B cell (primary cell): ENCODE data around the gene CHMP6. TPM values are rescaled to one million over a fixed set of nuclear protein-coding genes. Genes with fewer than 3 reads are reported as not detected.

Experiments used
- ATAC-seq: fragments of 200-7000 bp; cut with Tn5 transposase; one replicate; pipeline ENCODE4 v1.10.0; 2021; ENCODE audit warnings: low read depth, mild to moderate bottlenecking, moderate number of reproducible peaks, moderate library complexity
- CTCF ChIA-PET: fragments of 350-600 bp; sonication (Branson Sonifier 250); formaldehyde crosslinking; loops from one replicate; lab custom pipeline; 2021; ENCODE audit warnings: antibody characterized with exemption, inconsistent platforms; lab: Charles Lee
- POLR2A ChIA-PET: fragments of 350-600 bp; sonication (Branson Sonifier 250); formaldehyde crosslinking; loops from one replicate; lab custom pipeline; 2021; ENCODE audit warnings: antibody characterized with exemption; lab: Charles Lee
- DNase-seq: peaks from one replicate; pipeline ENCODE4 v3.0.0; 2013
- H2AFZ ChIP-seq: 2 replicates; pipeline ENCODE4 v1.6.1; 2012; ENCODE audit warnings: mild to moderate bottlenecking, low read depth, low read length; ENCODE audit not compliant: insufficient read depth, poor library complexity, severe bottlenecking
- H3K27ac ChIP-seq, 2 donors: 1 replicate in 1 of 2; 2 replicates in 1 of 2; pipeline ENCODE4 v1.5.1; 2012 to 2013; ENCODE audit warnings: low read length in 2 of 2, mild to moderate bottlenecking in 2 of 2, moderate library complexity in 1 of 2
- H3K27me3 ChIP-seq, 4 experiments: fragments of 200-600 bp in 1 of 4; sonication (generic) in 1 of 4; replicated peaks in 1 of 4; 1 replicate in 2 of 4; 2 replicates in 2 of 4; pipeline versions ENCODE4 v1.6.1 to v1.7.0; 2013 to 2016; ENCODE audit warnings: low read length in 3 of 4, mild to moderate bottlenecking in 2 of 4, mixed read lengths in 1 of 4, moderate library complexity in 1 of 4; ENCODE audit not compliant: insufficient read depth in 4 of 4, control insufficient read depth in 3 of 4; ENCODE audit errors: control extremely low read depth in 1 of 4
- H3K36me3 ChIP-seq, 2 experiments: replicated peaks in 1 of 2; 1 replicate in 1 of 2; 2 replicates in 1 of 2; pipeline versions ENCODE4 v1.6.1 to v1.7.1; 2013; ENCODE audit warnings: low read length in 1 of 2; ENCODE audit not compliant: insufficient read depth in 2 of 2, control insufficient read depth in 1 of 2; ENCODE audit errors: control extremely low read depth in 1 of 2, extremely low read depth in 1 of 2
- H3K4me1 ChIP-seq, 2 donors: fragments of 200-600 bp in 1 of 2; sonication (generic) in 1 of 2; 1 replicate in 1 of 2; 2 replicates in 1 of 2; pipeline versions ENCODE4 v1.5.1 to v1.6.1; 2013 to 2017; ENCODE audit warnings: low read length in 2 of 2; ENCODE audit not compliant: control insufficient read depth in 2 of 2, insufficient read depth in 2 of 2
- H3K4me2 ChIP-seq: replicated peaks from 2 replicates; pipeline ENCODE3; 2012; ENCODE audit warnings: mild to moderate bottlenecking, low read depth, low read length; ENCODE audit not compliant: poor library complexity, severe bottlenecking
- H3K4me3 ChIP-seq, 5 experiments: fragments of 200-600 bp in 1 of 5; sonication (generic) in 1 of 5; 1 replicate in 3 of 5; 2 replicates in 2 of 5; pipeline versions ENCODE4 v1.5.1 to v1.7.0; 2011 to 2016; ENCODE audit warnings: low read length in 4 of 5, mild to moderate bottlenecking in 4 of 5, low read depth in 2 of 5, control low read depth in 1 of 5, moderate library complexity in 1 of 5; ENCODE audit not compliant: insufficient read depth in 1 of 5; ENCODE audit errors: control extremely low read depth in 1 of 5, extremely low read depth in 1 of 5
- H3K79me2 ChIP-seq: fragments of 200-600 bp; sonication (generic); one replicate; pipeline ENCODE4 v1.6.0; 2016; ENCODE audit warnings: low read length; ENCODE audit not compliant: control insufficient read depth, insufficient read depth
- H3K9ac ChIP-seq: fragments of 200-600 bp; sonication (generic); 2 replicates; pipeline ENCODE4 v1.6.1; 2017; ENCODE audit warnings: mild to moderate bottlenecking, low read length, moderate library complexity
- H3K9me3 ChIP-seq, 3 donors: one replicate each; pipeline versions ENCODE4 v1.6.1 to v1.7.1; 2013; ENCODE audit warnings: low read length in 2 of 3; ENCODE audit not compliant: control insufficient read depth in 2 of 3, insufficient read depth in 1 of 3; ENCODE audit errors: control extremely low read depth in 1 of 3
- H4K20me1 ChIP-seq: 2 replicates; pipeline ENCODE4 v1.6.0; 2012; ENCODE audit warnings: mild to moderate bottlenecking, low read length; ENCODE audit not compliant: insufficient read depth, control insufficient read depth, poor library complexity, severe bottlenecking
- H3K27ac Mint-ChIP-seq: one replicate; pipeline ENCODE4 v1.8.0; 2021; ENCODE audit warnings: mixed read lengths
- H3K27me3 Mint-ChIP-seq: one replicate; pipeline ENCODE4 v1.8.0; 2021; ENCODE audit warnings: mixed read lengths
- H3K4me1 Mint-ChIP-seq: one replicate; pipeline ENCODE4 v1.8.0; 2021; ENCODE audit warnings: mixed read lengths
- H3K4me3 Mint-ChIP-seq: one replicate; pipeline ENCODE4 v1.8.0; 2021; ENCODE audit warnings: mixed read lengths
- H3K9me3 Mint-ChIP-seq: one replicate; pipeline ENCODE4 v1.8.0; 2022; ENCODE audit warnings: mixed read lengths; ENCODE audit not compliant: insufficient read depth
- EZH2 ChIP-seq: IDR thresholded peaks from 2 replicates; pipeline ENCODE4 v1.6.1; 2012; ENCODE audit warnings: borderline replicate concordance, low read depth, mild to moderate bottlenecking, moderate library complexity, low read length; ENCODE audit not compliant: insufficient read depth, poor library complexity, severe bottlenecking
- WGBS: methylation state at CpG from one replicate; pipeline ENCODE4 v1.1.5; 2013; ENCODE audit warnings: missing lambda C conversion rate; ENCODE audit not compliant: insufficient coverage; 5-methylcytosine and 5-hydroxymethylcytosine counted together
- intact Hi-C: fragments of 100-400 bp; cut with micrococcal nuclease; formaldehyde crosslinking; loops from one replicate; pipeline ENCODE4 v1.10.0; 2022
- polyA plus RNA-seq: library from polyadenylated mRNA; depleted of rRNA; stranded (reverse); fragments of >200 nt; gene quantifications from 2 replicates; pipeline ENCODE4 v1.2.3, GENCODE V29; 2012
- total RNA-seq, 2 donors: library from RNA; stranded (reverse); fragments of 120-200 nt in 1 of 2; gene quantifications; 1 replicate in 1 of 2; 2 replicates in 1 of 2; pipeline versions ENCODE4 v1.2.3 to v1.2.4, GENCODE V29; 2013 to 2022
- TF ChIP-seq, protein P1 (sequence below): fragments of 200-600 bp; IDR thresholded peaks from one replicate; pipeline ENCODE4 v1.8.0; 2022; ENCODE audit warnings: antibody characterized with exemption, mild to moderate bottlenecking

CHMP6 gene
- total and polyA plus RNA-seq, 2 donors (not counting 1 experiment from before 2014, with no cell fraction given): 21.2 to 46.2 TPM

DNA sequence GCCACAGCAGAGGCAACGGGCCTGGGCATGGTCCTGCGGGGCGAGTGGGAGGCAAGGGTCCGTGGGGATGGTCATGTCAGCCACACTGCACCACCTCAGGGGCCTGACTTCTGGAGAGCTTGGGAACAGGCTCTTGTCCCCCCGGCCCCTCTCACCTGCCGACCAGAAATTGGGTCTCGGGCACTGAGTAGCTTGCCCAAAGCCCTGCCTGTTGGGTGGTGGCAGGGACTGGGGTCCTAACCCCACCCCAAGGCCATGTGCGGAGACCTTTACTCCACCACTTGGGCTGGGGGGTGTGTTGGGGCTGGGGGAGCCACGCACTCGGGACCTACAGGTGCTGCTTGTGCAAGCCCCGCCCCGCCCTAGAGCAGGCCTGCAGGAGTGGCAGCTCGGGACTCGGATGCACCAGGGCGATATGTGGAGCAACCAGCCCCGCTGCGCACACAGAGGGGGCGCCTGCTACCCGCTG lies 24.2 kb upstream of the CHMP6 start:
- Mint-ChIP-seq H3K27me3 (no peaks in the 10 kb centered on the region), H3K9me3 (no peaks in the 10 kb centered on the region), H3K27ac (no peak overlapping the region), H3K4me3 (no peak overlapping the region), H3K4me1 (peaks cover 11% of the 10 kb centered on the region)
- DNase-seq: no peak
- Histone ChIP-seq H2AFZ (no peak overlapping the region), H3K4me3 (no peak overlapping the region), H3K36me3 (peaks cover 0 to 2% of the 10 kb centered on the region in 2 experiments), H3K79me2 (no peaks in the 10 kb centered on the region), H4K20me1 (no peaks in the 10 kb centered on the region), H3K27me3 (peaks cover 0 to 11% (median 3%) of the 10 kb centered on the region in 4 experiments), H3K4me2 (no peak overlapping the region), H3K9me3 (no peaks in the 10 kb centered on the region), H3K27ac (no peak overlapping the region), H3K4me1 (peaks cover 24 to 29% of the 10 kb centered on the region in 2 donors), H3K9ac (no peak overlapping the region)
- WGBS: 98% methylated on average over 13 of the region's 19 CpGs
- no peak for ATAC-seq
- intact Hi-C loops: no loop called here
- TF ChIP-seq EZH2: no peak
- TF ChIP-seq, protein P1, sequence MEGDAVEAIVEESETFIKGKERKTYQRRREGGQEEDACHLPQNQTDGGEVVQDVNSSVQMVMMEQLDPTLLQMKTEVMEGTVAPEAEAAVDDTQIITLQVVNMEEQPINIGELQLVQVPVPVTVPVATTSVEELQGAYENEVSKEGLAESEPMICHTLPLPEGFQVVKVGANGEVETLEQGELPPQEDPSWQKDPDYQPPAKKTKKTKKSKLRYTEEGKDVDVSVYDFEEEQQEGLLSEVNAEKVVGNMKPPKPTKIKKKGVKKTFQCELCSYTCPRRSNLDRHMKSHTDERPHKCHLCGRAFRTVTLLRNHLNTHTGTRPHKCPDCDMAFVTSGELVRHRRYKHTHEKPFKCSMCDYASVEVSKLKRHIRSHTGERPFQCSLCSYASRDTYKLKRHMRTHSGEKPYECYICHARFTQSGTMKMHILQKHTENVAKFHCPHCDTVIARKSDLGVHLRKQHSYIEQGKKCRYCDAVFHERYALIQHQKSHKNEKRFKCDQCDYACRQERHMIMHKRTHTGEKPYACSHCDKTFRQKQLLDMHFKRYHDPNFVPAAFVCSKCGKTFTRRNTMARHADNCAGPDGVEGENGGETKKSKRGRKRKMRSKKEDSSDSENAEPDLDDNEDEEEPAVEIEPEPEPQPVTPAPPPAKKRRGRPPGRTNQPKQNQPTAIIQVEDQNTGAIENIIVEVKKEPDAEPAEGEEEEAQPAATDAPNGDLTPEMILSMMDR: no peak
- POLR2A ChIA-PET: interaction anchor here (0.6 kb wide), 1 partner anchor 337 kb away, joined by 3 read pairs; no protein-coding TSS in a partner anchor
- CTCF ChIA-PET: no interaction called here

DNA sequence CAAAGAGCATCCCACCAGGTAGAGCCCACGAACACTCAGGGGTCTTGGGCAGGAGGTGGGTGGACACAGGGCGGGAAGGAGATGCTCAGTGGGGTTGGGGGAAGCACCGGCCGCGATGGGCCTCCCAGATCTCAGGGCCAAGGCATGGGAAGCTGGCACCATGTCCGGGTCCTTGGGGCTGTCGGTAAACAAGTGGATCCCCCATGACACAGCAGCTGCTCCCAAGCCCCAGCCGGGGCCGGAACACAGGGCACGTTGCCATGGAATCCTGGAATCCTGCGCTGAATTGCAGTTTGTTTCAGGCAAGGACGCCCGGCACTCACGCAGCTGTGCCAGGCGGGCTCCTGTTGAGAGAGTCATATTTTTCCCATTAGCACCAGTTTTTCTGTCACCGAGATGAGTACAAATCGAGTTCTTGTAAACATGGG lies 23.0 kb upstream of the CHMP6 start:
- H3K79me2 ChIP-seq: no peaks in the 10 kb centered on the region
- H4K20me1 ChIP-seq: no peaks in the 10 kb centered on the region
- Mint-ChIP-seq H3K27ac (peak overlapping the region; percentile 56), H3K9me3 (no peaks in the 10 kb centered on the region), H3K4me3 (no peak overlapping the region), H3K27me3 (no peaks in the 10 kb centered on the region), H3K4me1 (peaks cover 11% of the 10 kb centered on the region)
- H3K9ac ChIP-seq: no peak overlapping the region
- H3K4me2 ChIP-seq: peak overlapping the region; percentile 90
- WGBS: 83% methylated on average over 16 of the region's 17 CpGs
- no peak overlapping the region for H3K4me3 ChIP-seq
- H3K9me3 ChIP-seq: no peaks in the 10 kb centered on the region
- peaks cover 24 to 29% of the 10 kb centered on the region in 2 donors for H3K4me1 ChIP-seq
- intact Hi-C loops: no loop called here
- no peak for TF ChIP-seq EZH2
- POLR2A ChIA-PET: no interaction called here
- no peak overlapping the region for H3K27ac ChIP-seq
- peaks cover 0 to 2% of the 10 kb centered on the region in 2 experiments for H3K36me3 ChIP-seq
- no peak overlapping the region for H2AFZ ChIP-seq
- CTCF ChIA-PET: interaction anchor here (1.0 to 3.1 kb wide), 3 partner anchors 31 to 104 kb away, joined by 4 to 30 read pairs (median 13); no protein-coding TSS in a partner anchor
- DNase-seq (no peak), ATAC-seq (no peak)
- H3K27me3 ChIP-seq: peaks cover 0 to 11% (median 3%) of the 10 kb centered on the region in 4 experiments
